Embryonic facial prominence (tissue), 1 donor: ENCODE data around the gene FBLN2.
"Not testable (repeated sequence)": the region's sequence is repeated elsewhere in the genome, so short reads cannot be mapped to it uniquely, and the experiment has no call there.

ENCODE experiments used
- DNase-seq: peaks from one replicate; pipeline ENCODE4 v3.0.0-alpha.2; 2016; ENCODE audit errors: extremely low spot score

FBLN2 gene

GRCh38 chr3:13549623-13550422 lies 898 bp downstream of the FBLN2 start:
- no peak for DNase-seq

GRCh38 chr3:13550423-13550690 lies 1.4 kb downstream of the FBLN2 start:
- no peak for DNase-seq

- no peak for DNase-seq
These were observed 2.0 kb downstream of the FBLN2 start for GRCh38 chr3:13550791-13551360.

- DNase-seq = no peak
These were observed 4.1 kb downstream of the FBLN2 start for GRCh38 chr3:13552857-13553652.

- DNase-seq = no peak
These were observed 4.8 kb downstream of the FBLN2 start for GRCh38 chr3:13553686-13554085.

- no peak for DNase-seq
These were observed 6.8 kb downstream of the FBLN2 start for GRCh38 chr3:13555753-13556152.

- DNase-seq = no peak
These were observed 7.3 kb downstream of the FBLN2 start for GRCh38 chr3:13556207-13556606.

GRCh38 chr3:13556917-13557316 lies 8.0 kb downstream of the FBLN2 start:
- no peak for DNase-seq

GRCh38 chr3:13557417-13557816 lies 8.5 kb downstream of the FBLN2 start:
- DNase-seq = no peak

GRCh38 chr3:13557926-13558325 lies 9.0 kb downstream of the FBLN2 start:
- DNase-seq = no peak

GRCh38 chr3:13558651-13559050 lies 9.7 kb downstream of the FBLN2 start:
- DNase-seq = no peak

- DNase-seq = no peak
These were observed 11.0 kb downstream of the FBLN2 start for GRCh38 chr3:13559764-13560525.

- no peak for DNase-seq
These were observed 12.5 kb downstream of the FBLN2 start for GRCh38 chr3:13561376-13561775.

- DNase-seq = no peak
These were observed 13.0 kb downstream of the FBLN2 start for GRCh38 chr3:13561967-13562366.

- not testable (repeated sequence) for DNase-seq
These were observed 13.5 kb downstream of the FBLN2 start for GRCh38 chr3:13562421-13562820.

- no peak for DNase-seq
These were observed 14.4 kb downstream of the FBLN2 start for GRCh38 chr3:13563321-13563720.

GRCh38 chr3:13563911-13564310 lies 15.0 kb downstream of the FBLN2 start:
- no peak for DNase-seq

- no peak for DNase-seq
These were observed 16.0 kb downstream of the FBLN2 start for GRCh38 chr3:13564751-13565560.

GRCh38 chr3:13565581-13566452 lies 16.9 kb downstream of the FBLN2 start:
- no peak for DNase-seq

GRCh38 chr3:13566453-13566748 lies 17.5 kb downstream of the FBLN2 start:
- DNase-seq = no peak
